ENCODE measurements around the gene TMEM183A.
"Not testable (repeated sequence)": the region's sequence is repeated elsewhere in the genome, so short reads cannot be mapped to it uniquely, and the experiment has no call there.

TMEM183A gene

GRCh38 chr1:203006948-203007871 lies at the start of gene TMEM183A:
Gene TMEM183A, plus strand, starts transcription at chr1:203007374. Its CDS starts 92 bp downstream, at chr1:203007466.
- DNase-seq (ENCODE audit: low spot score), result peak; percentile 98

- DNase-seq (ENCODE audit: low spot score), result peak; percentile 89
Measured at GRCh38 chr1:202957733-202958543, 49.2 kb upstream of the TMEM183A start, which contains the start of gene ADIPOR1. Gene ADIPOR1, minus strand, starts transcription at chr1:202958312. Its CDS starts 7,242 bp downstream, at chr1:202951070.

- no peak for DNase-seq (ENCODE audit: low spot score)
Measured at GRCh38 chr1:202958544-202959275, 48.5 kb upstream of the TMEM183A start.

- peak; percentile 65 for DNase-seq (ENCODE audit: low spot score)
Measured at GRCh38 chr1:202959276-202959620, 47.9 kb upstream of the TMEM183A start.

GRCh38 chr1:202961220-202961880 lies 45.8 kb upstream of the TMEM183A start:
- no peak for DNase-seq (ENCODE audit: low spot score)

GRCh38 chr1:202964791-202965410 lies 42.3 kb upstream of the TMEM183A start:
- DNase-seq (ENCODE audit: low spot score), result peak; percentile 19

- no peak for DNase-seq (ENCODE audit: low spot score)
Measured at GRCh38 chr1:202965422-202965821, 41.8 kb upstream of the TMEM183A start.

- no peak for DNase-seq (ENCODE audit: low spot score)
Measured at GRCh38 chr1:202966006-202966898, 40.9 kb upstream of the TMEM183A start.

GRCh38 chr1:202967684-202968281 lies 39.4 kb upstream of the TMEM183A start:
- DNase-seq (ENCODE audit: low spot score), result peak; percentile 52

- DNase-seq (ENCODE audit: low spot score), result no peak
Measured at GRCh38 chr1:202968351-202968750, 38.8 kb upstream of the TMEM183A start.

GRCh38 chr1:202968895-202969295 lies 38.3 kb upstream of the TMEM183A start:
- peak; percentile 68 for DNase-seq (ENCODE audit: low spot score)

GRCh38 chr1:202972046-202972445 lies 35.1 kb upstream of the TMEM183A start:
- DNase-seq (ENCODE audit: low spot score), result no peak

- no peak for DNase-seq (ENCODE audit: low spot score)
Measured at GRCh38 chr1:202974856-202975255, 32.3 kb upstream of the TMEM183A start.

- no peak for DNase-seq (ENCODE audit: low spot score)
Measured at GRCh38 chr1:202976633-202977032, 30.5 kb upstream of the TMEM183A start.

GRCh38 chr1:202979459-202979858 lies 27.7 kb upstream of the TMEM183A start:
- DNase-seq (ENCODE audit: low spot score), result no peak

GRCh38 chr1:202981939-202982338 lies 25.2 kb upstream of the TMEM183A start:
- DNase-seq (ENCODE audit: low spot score), result no peak

- no peak for DNase-seq (ENCODE audit: low spot score)
Measured at GRCh38 chr1:202982715-202983430, 24.3 kb upstream of the TMEM183A start.

GRCh38 chr1:202986120-202986519 lies 21.1 kb upstream of the TMEM183A start:
- DNase-seq (ENCODE audit: low spot score), result not testable (repeated sequence)

GRCh38 chr1:202987255-202987654 lies 19.9 kb upstream of the TMEM183A start:
- no peak for DNase-seq (ENCODE audit: low spot score)

Data from kidney tubule cell (primary cell).